HG03196 (cell line): ENCODE data around the gene PDE6H.

Experiments
- ATAC-seq: cut with Tn5 transposase; IDR thresholded peaks from one replicate; pipeline ENCODE4 v1.9.1; 2021; ENCODE audit not compliant: unreplicated experiment

PDE6H gene

DNA sequence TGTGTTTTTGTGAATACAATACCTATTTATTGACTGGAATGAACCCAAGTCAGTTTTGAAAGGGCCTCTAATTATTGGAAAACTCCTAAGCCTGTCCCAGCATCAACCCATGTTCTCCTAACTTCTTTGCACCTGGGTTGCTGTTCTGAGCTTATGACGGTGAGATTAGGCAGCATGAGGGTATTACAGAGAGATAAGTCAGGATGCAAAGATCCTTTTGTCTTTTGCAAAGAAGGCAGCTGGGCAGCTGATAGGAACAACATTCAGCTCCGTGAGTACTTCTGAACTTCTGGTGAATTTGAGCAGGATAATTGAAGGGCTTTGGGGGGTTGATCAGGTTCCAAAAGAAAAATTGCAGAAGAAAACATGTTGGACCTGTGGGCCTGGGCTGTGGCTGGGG is at the start of gene PDE6H:
Gene PDE6H (plus strand): TSS at position 227 of the 400 bp plus-strand sequence. CDS start 4,971 bp downstream, outside the sequence.
- no peak for ATAC-seq

DNA sequence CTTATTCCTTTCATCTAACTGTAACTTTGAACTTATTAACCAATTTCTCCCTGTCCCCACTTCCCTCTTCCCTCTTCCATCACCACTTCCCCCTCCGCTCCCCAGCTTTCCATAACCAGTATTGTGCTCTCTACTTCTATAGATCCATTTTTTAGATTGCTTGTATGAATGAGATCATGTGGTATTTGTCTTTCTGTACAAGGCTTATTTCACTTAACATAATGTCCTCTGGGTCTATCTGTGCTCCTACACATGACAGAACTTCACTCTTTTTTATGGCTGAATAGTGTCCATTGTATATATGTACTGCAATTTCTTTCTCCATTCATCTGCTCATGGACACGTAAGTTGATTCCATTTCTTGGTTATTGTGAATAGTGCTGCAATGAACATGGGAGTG is 48.9 kb upstream of the PDE6H start:
- ATAC-seq: no peak

DNA sequence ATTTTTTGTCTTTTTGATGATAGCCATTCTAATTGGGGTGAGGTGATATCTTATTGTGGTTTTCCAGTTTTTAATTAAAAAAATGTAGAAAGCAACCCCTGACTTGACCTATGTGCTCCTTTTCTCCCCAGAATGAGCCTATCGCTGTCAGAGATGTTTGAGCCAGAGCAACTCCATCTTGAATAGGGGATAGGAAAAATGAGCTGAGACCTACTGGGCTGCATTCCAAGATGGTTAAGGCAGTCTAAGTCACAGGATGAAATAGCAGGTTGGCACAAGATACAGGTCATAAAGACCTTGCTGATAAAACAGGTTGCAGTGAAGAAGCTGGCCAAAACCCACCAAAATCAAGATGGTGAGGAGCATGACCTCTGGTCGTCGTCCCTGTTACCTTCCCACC is 48.3 kb upstream of the PDE6H start:
- ATAC-seq: no peak

DNA sequence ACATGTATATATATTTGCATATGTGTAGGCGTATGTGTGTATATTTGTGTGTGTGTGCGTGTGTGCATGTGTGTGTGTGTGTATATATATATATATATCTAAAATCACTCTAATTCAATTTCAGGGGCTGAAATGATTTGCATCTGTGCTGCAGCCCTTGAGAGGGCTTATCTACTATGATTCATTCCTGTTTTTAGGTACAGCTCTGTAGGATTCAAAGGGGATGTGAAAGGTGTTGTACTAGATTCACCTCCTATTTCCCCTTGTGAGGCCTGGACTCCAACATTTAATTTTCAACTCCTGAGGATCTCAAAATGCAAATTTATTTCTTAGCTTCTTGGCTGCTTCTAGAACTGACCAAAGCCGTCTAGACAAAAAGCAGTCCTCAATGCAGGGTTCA is 45.6 kb upstream of the PDE6H start:
- no peak for ATAC-seq

DNA sequence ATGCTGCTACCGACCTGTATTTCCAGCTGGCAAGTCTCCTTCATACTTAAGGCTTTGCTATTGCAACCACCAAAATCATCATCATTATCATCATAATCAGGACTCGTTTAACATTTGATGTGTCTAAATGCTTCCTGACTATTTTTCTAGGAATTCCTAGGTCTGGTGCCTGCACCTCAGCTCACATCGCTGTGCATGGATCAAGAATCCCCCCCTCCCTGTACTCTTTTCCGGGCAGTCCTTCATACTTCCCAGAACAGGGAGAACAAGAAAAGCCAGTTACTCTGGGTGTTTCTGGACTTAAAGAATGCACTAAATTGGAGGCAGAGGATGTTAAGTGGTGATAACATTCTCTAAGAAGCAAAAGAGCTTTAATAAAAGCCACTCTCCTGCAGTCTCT is 43.9 kb upstream of the PDE6H start:
- ATAC-seq: no peak

DNA sequence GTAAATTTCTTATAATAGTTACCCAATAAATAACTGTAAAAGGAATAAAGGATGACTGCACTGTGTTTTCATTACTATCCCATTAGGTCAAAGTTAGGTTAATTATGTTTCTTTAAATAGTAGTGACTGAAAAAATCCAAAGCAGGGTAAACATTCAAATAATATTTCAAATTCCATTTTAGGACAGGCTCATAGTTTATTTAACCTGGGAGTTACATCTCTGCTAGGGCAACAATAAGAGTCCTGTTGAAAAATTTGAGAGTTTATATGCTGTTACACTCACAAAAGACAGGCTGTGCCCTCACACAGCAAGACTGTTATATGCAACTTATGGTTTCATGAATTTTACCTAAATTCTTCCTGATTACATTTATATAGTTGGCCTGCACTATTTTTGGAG is 42.5 kb upstream of the PDE6H start:
- ATAC-seq: no peak

DNA sequence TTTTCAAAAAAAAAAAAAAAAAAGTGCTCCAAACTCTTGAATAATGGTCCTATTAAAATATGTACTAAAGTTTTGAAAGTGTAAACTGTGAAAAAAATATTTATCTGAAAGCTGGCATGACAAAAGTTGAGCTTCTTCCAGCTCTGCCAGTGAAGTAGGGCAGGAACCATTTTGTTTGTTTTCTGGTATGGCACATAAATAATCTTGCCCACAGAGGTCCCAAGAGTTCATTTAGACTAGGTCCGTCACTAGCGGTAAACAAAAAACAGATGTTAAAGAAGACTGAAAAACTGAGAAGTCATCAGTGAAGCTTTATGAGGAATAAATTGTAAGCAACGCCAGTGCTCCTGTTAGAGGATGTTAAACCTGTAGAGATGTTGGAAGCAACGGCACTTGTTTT is 41.5 kb upstream of the PDE6H start:
- ATAC-seq: no peak

DNA sequence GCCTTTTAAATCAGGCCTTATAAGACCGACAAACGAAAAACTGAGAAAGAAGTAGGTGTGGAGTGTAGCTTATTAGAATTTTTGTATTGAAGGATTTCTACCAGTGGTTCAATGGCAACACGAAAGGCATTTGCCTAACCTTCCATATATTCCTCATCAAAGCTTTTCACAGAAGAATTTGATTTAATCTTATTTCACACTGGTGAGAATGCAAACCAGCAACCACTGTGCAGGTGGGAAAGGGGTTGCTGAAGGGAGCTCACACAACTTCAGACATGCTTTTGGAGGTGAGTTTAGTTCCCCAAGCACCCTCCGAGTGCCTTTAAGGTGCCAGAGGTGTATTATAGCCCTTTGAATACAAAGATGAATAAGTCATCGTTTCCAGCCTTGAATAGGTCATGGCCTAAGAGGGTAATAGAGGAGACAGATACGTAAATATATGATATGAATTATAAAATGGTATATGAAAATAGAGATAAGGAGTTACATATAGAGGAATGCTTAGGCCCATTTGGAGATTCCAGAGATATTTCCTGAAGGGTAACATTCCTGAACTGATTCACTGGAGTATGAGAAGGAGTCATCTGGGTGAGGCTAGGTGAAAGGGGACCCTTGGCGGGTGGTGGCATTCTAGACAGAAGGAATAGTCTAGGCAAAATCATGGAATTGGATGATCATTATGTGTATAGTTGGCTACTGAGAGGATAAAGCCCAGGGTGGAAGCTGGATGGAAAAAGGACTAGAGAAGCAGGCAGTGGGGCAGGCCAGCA is 40.9 kb upstream of the PDE6H start:
- no peak for ATAC-seq

DNA sequence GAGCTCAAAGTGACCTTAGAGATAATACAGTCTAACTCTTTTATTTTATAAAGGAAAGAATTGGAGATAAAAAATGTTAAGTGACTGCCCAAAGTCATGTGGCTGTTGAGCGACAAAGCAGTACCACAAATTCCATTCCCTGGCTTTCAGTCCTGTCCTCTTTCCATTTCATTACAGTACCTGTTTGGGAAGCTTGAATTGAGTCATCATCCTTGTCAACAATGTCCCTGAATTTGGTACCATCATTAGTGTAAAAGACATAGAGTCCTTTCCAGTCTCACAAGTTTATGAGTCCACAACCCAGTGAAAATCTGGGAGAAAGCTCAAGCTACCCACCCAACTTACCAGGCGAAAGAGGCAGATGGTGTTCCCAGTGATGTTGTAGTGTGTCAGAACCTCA is 38.3 kb upstream of the PDE6H start:
- no peak for ATAC-seq

DNA sequence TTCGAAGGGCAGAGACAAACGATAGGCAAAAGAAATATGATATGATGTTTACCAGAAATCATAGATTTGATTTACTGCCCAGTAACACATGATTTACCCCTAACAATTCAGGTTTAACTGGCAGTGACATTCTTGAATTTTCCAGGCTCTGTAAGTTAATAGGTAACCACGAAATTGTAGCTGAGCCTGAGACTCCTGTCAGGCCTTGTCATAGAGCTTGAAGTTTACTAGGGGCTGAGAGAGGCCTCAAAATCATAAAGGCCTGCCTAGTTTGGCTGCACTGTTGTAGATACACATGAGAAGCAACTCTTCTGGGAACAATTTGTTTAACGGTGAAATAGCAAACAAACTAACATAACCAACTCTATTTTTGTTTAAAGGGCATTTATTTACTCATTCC is 37.8 kb upstream of the PDE6H start:
- ATAC-seq: no peak

DNA sequence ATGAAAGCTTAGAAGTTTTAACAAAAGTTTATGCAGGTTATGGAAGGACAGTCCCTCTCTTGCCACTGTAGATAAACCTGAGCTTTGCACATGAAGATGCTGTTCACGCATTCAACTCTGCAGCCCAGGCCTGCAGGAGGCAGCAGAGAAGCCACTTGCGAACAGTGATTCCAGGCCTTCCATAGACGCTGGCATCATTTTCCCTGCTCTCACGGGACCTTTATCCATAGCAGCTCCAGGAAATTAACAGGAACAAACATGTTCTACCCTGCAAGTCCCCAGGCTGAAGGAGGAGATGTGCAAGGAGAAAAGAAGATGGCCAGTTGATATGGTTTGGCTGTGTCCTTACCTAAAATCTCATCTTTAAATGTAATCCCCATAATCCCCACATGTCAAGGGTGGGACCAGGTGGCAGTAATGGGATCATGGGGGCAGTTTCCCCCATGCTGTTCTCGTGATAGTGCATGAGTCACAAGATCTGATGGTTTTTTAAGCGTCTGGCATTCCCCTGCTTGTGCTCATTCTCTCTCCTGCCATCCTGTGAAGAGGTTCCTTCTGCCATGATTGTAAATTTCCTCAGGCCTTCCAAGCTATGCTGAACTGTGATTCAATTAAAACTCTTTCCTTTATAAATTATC is 36.5 kb upstream of the PDE6H start:
- ATAC-seq: no peak

DNA sequence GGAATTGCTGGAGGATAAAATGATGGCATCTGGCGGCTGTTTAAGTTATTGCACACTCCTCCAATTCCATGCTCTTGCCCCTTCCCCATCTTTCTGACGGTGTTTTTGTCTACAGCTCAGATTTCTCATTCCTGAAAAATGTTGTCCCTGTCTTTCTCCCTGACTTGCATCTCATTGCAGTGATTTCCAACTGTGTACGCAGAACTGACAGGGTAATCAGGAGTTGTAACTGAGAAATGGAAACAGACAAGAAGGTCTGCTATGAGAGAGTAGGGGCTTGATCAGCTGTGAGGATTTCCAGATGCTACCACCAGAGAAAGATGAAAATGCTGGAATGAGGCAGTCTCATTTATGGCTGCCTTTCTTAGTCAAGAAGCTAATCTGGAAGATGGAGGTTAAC is 35.8 kb upstream of the PDE6H start:
- ATAC-seq: no peak

DNA sequence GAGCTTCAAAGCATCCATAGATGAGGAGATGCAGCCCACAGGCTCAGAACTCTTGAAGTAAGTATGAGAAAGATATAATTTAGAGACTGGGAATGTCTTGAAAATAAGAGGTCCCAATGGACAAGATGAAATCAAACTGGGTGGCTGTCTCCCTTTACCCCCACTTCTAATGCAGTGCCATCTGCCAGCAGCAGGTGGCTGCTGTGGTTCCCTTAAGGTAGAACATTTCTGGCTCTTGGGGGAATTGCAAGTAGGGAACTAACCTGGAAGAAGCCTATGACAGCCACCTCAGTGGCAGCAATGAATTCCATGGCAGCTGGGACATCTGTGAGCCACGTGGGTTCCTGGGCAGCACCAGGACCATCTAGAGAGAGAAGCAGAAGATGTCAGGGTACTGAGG is 35.2 kb upstream of the PDE6H start:
- no peak for ATAC-seq

DNA sequence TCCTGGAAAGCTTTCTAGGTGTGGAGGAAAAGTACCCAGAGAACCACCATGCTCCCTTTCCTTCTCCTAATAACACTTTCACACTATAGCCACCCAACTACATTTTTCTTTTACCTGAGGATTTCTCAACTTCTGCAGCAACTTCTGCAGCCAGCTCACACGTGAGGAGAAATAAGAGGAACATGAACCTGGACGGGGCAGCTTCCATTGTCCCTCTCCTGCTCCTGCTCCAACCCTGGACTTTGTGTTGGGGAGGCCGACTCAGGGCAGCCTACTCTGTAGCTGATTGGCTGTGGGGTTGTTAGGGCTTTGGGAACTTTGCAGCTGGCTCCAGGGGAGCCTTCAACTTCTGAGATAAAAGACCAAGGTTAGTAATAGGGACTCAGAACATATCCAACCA is 34.5 kb upstream of the PDE6H start, which contains the start of gene ERP27:
Gene ERP27 (minus strand): TSS at position 237 of the 400 bp plus-strand sequence. CDS start 29 bp downstream, at position 208.
- ATAC-seq: no peak

DNA sequence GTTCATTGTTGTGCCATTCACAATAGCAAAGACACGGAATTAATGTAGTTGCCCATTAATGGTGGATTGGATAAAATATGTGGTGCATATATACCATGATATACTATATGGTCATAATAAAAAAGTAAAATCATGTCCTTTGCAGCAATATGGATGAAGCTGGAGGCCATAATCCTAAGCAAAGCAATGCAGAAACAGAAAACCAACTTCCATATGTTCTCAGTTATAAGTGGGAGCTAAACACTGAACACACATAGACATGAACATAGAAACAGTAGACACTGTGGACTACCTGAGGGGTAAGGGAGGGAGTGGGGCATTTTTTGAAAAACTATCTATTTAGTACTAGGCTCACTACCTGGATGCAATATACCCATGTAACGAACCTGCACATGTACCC is 31.5 kb upstream of the PDE6H start:
- ATAC-seq: no peak

DNA sequence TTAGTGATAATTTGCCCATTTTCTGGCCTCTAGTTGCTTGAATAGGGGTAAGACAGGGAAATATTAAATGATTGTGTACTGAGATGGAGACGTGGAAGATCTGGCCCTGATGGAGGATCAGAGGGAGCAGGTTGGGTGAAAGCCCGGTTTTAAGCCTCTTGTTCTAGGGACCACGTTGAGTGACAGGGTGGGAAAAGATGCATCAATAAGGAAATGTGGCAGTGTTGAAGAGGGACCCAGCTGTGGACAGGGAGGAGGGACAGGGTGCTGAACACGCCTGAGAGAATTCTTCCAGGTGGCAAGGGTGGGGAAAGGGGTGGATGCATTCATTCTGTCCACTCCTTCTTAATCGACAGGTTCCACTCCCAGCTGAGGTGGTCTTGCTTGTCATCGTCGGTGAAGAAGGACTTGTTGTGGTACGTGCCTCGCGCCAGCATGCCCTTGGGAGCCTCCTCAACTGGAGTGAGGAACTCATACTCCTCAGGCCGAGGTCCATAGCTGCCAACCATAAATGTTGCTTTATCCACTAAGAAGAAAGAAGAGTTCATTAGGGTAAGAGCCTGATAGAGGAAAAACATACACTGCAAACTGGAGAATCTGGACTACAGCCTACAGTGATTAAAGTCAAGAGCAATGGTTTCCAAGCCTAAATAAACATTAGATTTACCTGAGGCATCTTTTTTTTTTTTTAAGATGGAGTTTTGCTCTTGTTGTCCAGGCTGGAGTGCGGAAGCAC is 30.5 kb upstream of the PDE6H start:
- no peak for ATAC-seq

DNA sequence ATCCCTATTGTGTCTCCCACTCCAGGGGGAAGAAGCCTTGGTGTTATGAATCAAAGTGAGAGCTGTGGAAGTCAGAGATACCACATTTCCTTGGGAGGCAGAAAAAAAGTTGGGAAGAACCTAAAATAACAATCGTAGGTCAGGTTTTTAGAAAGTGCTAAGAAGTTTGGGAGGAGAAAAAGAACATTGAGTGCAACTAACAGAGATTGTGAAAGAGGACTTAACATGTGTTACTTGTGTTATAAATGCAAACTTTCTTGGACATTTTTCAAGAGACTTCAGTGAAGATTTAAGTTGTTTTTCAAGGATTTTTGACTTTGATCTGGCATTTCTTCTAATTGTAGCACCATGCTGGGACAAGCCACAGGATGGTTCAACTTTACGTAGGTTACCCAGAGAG is 26.7 kb upstream of the PDE6H start:
- ATAC-seq: no peak

DNA sequence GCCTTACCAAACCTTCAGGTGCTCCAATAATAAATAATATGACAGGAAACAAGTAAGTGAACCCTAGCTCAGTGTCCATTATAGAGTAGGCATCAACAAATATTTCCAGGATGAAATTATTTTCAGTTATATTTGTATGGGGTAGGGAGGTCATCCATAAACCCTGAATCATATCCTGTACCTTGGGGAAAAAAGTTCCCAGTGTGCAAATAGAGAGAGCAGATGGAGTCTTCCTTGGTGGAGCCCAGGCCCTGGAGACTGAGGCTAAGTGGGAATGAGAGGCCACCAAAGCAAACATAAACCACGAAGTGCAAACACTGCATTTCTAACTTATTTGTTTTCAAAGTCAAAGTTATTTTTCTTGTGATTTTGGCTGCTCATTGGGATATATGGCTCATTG is 26.0 kb upstream of the PDE6H start:
- ATAC-seq: no peak

DNA sequence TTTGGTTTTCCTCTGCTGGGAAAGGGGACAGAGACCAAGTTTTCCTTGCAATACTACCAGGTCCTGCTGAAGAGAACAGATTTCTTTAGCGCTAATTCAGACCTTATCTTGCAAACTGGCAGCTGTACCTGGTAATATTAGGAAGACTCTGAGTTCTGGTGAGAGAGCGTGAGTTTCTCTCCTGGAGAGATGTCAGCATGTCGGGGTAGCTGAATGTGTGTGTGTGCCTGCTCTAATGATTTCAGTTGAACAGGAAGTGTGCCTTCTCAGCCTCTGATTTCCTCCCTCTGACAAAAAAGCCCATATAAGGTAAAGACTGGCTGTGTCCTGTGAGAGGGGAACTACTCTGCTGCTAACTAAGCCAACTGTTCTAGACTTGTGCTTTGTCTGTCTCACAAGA is 24.2 kb upstream of the PDE6H start:
- ATAC-seq: peak; percentile 94

DNA sequence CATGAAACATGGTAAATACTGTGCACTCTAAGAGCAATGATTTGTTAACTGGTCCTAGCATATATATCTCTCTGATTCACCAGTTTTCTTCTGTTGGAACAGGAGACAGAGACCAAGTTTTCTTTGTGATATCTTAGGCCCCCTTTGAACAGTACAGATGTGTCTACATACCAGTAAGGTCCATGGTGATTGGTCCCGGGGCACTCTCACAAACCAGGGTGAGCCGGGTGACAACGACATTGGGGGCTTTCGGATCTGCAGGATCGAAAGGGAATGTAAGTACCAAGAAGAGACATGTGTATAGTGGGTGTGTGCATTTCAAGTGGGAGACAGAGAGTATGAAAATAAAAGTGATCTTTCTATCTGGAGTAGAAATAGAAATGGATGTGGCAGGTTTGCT is 23.2 kb upstream of the PDE6H start:
- ATAC-seq: no peak

DNA sequence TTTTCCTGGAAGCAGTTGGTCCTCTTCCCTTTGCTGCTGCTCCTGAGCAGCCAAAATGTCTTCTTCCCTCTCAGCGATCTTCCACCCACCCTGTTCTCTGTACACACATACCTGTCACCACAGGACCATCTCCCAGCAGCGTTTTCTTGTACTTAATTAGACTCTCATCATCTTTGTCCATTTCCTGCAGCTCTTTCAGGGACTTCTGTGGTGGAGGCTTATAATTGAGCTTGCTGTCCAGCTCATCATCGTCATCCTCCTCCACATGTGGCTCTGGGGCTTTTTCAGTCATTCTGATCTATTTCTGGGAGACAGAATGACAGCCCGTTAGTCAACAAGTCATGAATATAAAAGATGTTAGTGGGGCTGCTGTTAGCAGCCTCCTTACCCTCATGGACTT is 22.4 kb upstream of the PDE6H start:
- ATAC-seq: no peak
